IMR-90 (cell line): ENCODE measurements around the gene CFAP97. TPM values are rescaled to one million over a fixed set of nuclear protein-coding genes. Genes with fewer than 3 reads are reported as not detected.

Experiments used
- ATAC-seq: fragments of 200-7000 bp; cut with Tn5 transposase; 2 replicates; pipeline ENCODE4 v1.9.1; 2020; ENCODE audit warnings: low read depth, mild to moderate bottlenecking, moderate library complexity
- BruUV-seq: library from RNA; stranded (reverse); fragments of 400-500 nt; replicated peaks from 2 replicates; lab custom pipeline; 2021; lab: Mats Ljungman, UMichigan
- CTCF ChIA-PET: fragments of 300-600 bp; formaldehyde crosslinking; extraction: SDS; loops from one replicate; lab custom pipeline; 2021; ENCODE audit warnings: antibody characterized with exemption; lab: Yijun Ruan, JAX
- POLR2A ChIA-PET: fragments of 300-600 bp; sonication (Branson Sonifier 250); formaldehyde crosslinking; loops from one replicate; lab custom pipeline; 2022; ENCODE audit warnings: antibody characterized with exemption; ENCODE audit not compliant: unreplicated experiment; lab: Charles Lee
- DNase-seq: peaks from one replicate; pipeline ENCODE4 v3.0.0; 2013
- H2AFZ ChIP-seq: replicated peaks from 2 replicates; pipeline ENCODE3; 2013; ENCODE audit warnings: low read length, mild to moderate bottlenecking; ENCODE audit not compliant: poor library complexity
- H2AK5ac ChIP-seq: 2 replicates; pipeline ENCODE4 v1.6.1; 2013; ENCODE audit warnings: low read depth, low read length, inconsistent platforms
- H2AK9ac ChIP-seq: replicated peaks from 2 replicates; pipeline ENCODE3; 2013; ENCODE audit warnings: mild to moderate bottlenecking, low read depth, low read length, moderate library complexity; ENCODE audit not compliant: poor library complexity
- H2BK120ac ChIP-seq: 2 replicates; pipeline ENCODE4 v1.6.1; 2013; ENCODE audit warnings: low read depth, low read length, inconsistent platforms
- H2BK15ac ChIP-seq: 3 replicates; pipeline ENCODE4 v1.6.1; 2013; ENCODE audit warnings: low read depth, low read length, inconsistent platforms
- H2BK20ac ChIP-seq: 2 replicates; pipeline ENCODE4 v1.6.1; 2013; ENCODE audit warnings: low read depth, mild to moderate bottlenecking, inconsistent platforms, low read length, moderate library complexity
- H2BK5ac ChIP-seq: 2 replicates; pipeline ENCODE4 v1.6.1; 2013; ENCODE audit warnings: mild to moderate bottlenecking, low read depth, low read length, inconsistent platforms; ENCODE audit not compliant: poor library complexity, severe bottlenecking
- H3K14ac ChIP-seq: replicated peaks from 2 replicates; pipeline ENCODE4 v1.6.1; 2013; ENCODE audit warnings: low read depth, low read length, inconsistent platforms
- H3K18ac ChIP-seq: 2 replicates; pipeline ENCODE4 v1.6.1; 2013; ENCODE audit warnings: low read depth, low read length, control low read depth
- H3K23ac ChIP-seq: 2 replicates; pipeline ENCODE4 v1.6.1; 2013; ENCODE audit warnings: low read depth, low read length, inconsistent platforms
- H3K27ac ChIP-seq: 2 replicates; pipeline ENCODE4 v1.5.1; 2013; ENCODE audit warnings: mild to moderate bottlenecking, control low read depth, low read length; ENCODE audit not compliant: insufficient read depth
- H3K27me3 ChIP-seq: 2 replicates; pipeline ENCODE4 v1.6.1; 2013; ENCODE audit warnings: low read length; ENCODE audit not compliant: control insufficient read depth, insufficient read depth
- H3K36me3 ChIP-seq: 2 replicates; pipeline ENCODE4 v1.6.1; 2013; ENCODE audit warnings: low read length, mixed read lengths; ENCODE audit not compliant: control insufficient read depth, insufficient read depth
- H3K4ac ChIP-seq: 2 replicates; pipeline ENCODE4 v1.6.1; 2013; ENCODE audit warnings: low read depth, low read length, inconsistent platforms
- H3K4me1 ChIP-seq: 2 replicates; pipeline ENCODE4 v1.6.1; 2013; ENCODE audit warnings: low read length, mixed read lengths; ENCODE audit not compliant: control insufficient read depth, insufficient read depth
- H3K4me2 ChIP-seq: 2 replicates; pipeline ENCODE4 v1.6.1; 2013; ENCODE audit warnings: low read depth, mild to moderate bottlenecking, control low read depth, low read length, moderate library complexity
- H3K4me3 ChIP-seq: 2 replicates; pipeline ENCODE4 v1.5.1; 2013; ENCODE audit warnings: low read depth, mild to moderate bottlenecking, control low read depth, low read length, moderate library complexity; ENCODE audit not compliant: insufficient read depth
- H3K56ac ChIP-seq: 2 replicates; pipeline ENCODE4 v1.6.1; 2013; ENCODE audit warnings: low read length, inconsistent platforms; ENCODE audit not compliant: insufficient read depth; ENCODE audit errors: extremely low read depth
- H3K79me1 ChIP-seq, 2 experiments: 2 replicates each; pipeline ENCODE4 v1.6.1; 2013; ENCODE audit warnings: low read length in 2 of 2, inconsistent platforms in 1 of 2, low read depth in 1 of 2
- H3K9ac ChIP-seq: 2 replicates; pipeline ENCODE4 v1.6.1; 2013; ENCODE audit warnings: low read depth, low read length, control low read depth
- H3K9me1 ChIP-seq: 2 replicates; pipeline ENCODE4 v1.6.1; 2013; ENCODE audit warnings: low read length, inconsistent platforms; ENCODE audit not compliant: insufficient read depth
- H3K9me3 ChIP-seq: 2 replicates; pipeline ENCODE4 v1.6.1; 2013; ENCODE audit warnings: low read length; ENCODE audit not compliant: control insufficient read depth, insufficient read depth
- H4K20me1 ChIP-seq: 2 replicates; pipeline ENCODE4 v1.6.1; 2013; ENCODE audit warnings: low read length, inconsistent platforms; ENCODE audit not compliant: insufficient read depth
- H4K5ac ChIP-seq: 2 replicates; pipeline ENCODE4 v1.6.1; 2013; ENCODE audit warnings: mild to moderate bottlenecking, low read depth, low read length, control low read depth
- H4K8ac ChIP-seq, 2 experiments: 2 replicates each; pipeline ENCODE4 v1.6.1; 2013; ENCODE audit warnings: low read depth in 2 of 2, low read length in 2 of 2, control low read depth in 1 of 2, inconsistent platforms in 1 of 2
- H4K91ac ChIP-seq: 2 replicates; pipeline ENCODE4 v1.6.1; 2013; ENCODE audit warnings: low read depth, low read length, inconsistent platforms; ENCODE audit not compliant: insufficient read depth
- BHLHE40 ChIP-seq: fragments of 150-350 bp; IDR thresholded peaks from 2 replicates; pipeline ENCODE4 v1.6.1; 2016; ENCODE audit warnings: mild to moderate bottlenecking, low read depth, low read length
- MAZ ChIP-seq: IDR thresholded peaks from 2 replicates; pipeline ENCODE4 v1.6.1; 2012; ENCODE audit warnings: low read depth, mild to moderate bottlenecking, low read length, improper control_type of control experiment, moderate library complexity, borderline replicate concordance
- MXI1 ChIP-seq: IDR thresholded peaks from 2 replicates; pipeline ENCODE4 v1.6.1; 2012; ENCODE audit warnings: low read depth, mild to moderate bottlenecking, low read length, moderate library complexity, borderline replicate concordance
- SMC3 ChIP-seq: fragments of 150-350 bp; IDR thresholded peaks from 2 replicates; pipeline ENCODE4 v1.6.1; 2016; ENCODE audit warnings: low read depth, mild to moderate bottlenecking, antibody characterized with exemption, low read length, moderate library complexity
- WGBS, 2 experiments: methylation state at CpG; one replicate each; pipeline versions ENCODE4 v1.1.5 to v1.1.7; 2013; ENCODE audit warnings: missing lambda C conversion rate in 2 of 2; ENCODE audit not compliant: insufficient read length in 1 of 2; ENCODE audit errors: extremely low coverage in 2 of 2; 5-methylcytosine and 5-hydroxymethylcytosine counted together
- dilution Hi-C: fragments of 300-500 bp; cut with HindIII; formaldehyde crosslinking; loops from one replicate; pipeline ENCODE4 v1.14.3; 2018; ENCODE audit warnings: low sequenced_read_pairs; ENCODE audit not compliant: unreplicated experiment
- in situ Hi-C: fragments of 300-500 bp; cut with MboI; formaldehyde crosslinking; loops from 3 replicates; pipeline ENCODE4 v1.14.3; 2019; ENCODE audit warnings: low sequenced_read_pairs, inconsistent platforms, mixed read lengths
- intact Hi-C: fragments of 100-400 bp; cut with micrococcal nuclease; formaldehyde crosslinking; loops from 2 replicates; pipeline ENCODE4 v1.10.0; 2022
- polyA plus RNA-seq, 3 experiments: library from polyadenylated mRNA; depleted of rRNA; stranded (reverse); fragments of >200 nt; gene quantifications; 2 replicates each; pipeline ENCODE4 v1.2.3, GENCODE V29; 2012; ENCODE audit warnings: low replicate concordance in 1 of 3
- total RNA-seq: library from RNA; depleted of rRNA; stranded (reverse); fragments of >200 nt; gene quantifications from 2 replicates; pipeline ENCODE4 v1.2.3, GENCODE V29; 2012
- TF ChIP-seq, protein P1 (sequence below): fragments of 150-350 bp; IDR thresholded peaks from 2 replicates; pipeline ENCODE4 v1.6.1; 2017; ENCODE audit warnings: mild to moderate bottlenecking, antibody characterized with exemption, low read length, low read depth

Gene CFAP97
- total and polyA plus RNA-seq, 2 of the 4 experiments (the other 2 are of a cell fraction): 14.5 to 16.0 TPM

GRCh38 chr4:185219551-185220344 is 15.9 kb upstream of the CFAP97 start:
- no peak overlapping the region for H4K5ac ChIP-seq
- ChIA-PET CTCF (no interaction called here), POLR2A (interaction anchor here (0.7 kb wide), 1 partner anchor 984 kb away, joined by 8 read pairs; no protein-coding TSS in a partner anchor)
- DNase-seq: peak; percentile 78
- no peak overlapping the region for H4K8ac ChIP-seq
- H3K9me1 ChIP-seq: no peaks in the 10 kb centered on the region
- ATAC-seq: no peak
- no peak overlapping the region for H4K91ac ChIP-seq
- H2AK9ac ChIP-seq: no peak overlapping the region
- H3K4me2 ChIP-seq: no peak overlapping the region
- in situ Hi-C loops (no loop called here), intact Hi-C loops (loop anchor here (5.0 to 10.0 kb wide), 2 partner anchors 88 to 145 kb away; no protein-coding TSS in a partner anchor), dilution Hi-C loops (no loop called here)
- no peak overlapping the region for H2BK5ac ChIP-seq
- no peak overlapping the region for H2BK120ac ChIP-seq
- H3K14ac ChIP-seq: no peak overlapping the region
- H3K9ac ChIP-seq: no peak overlapping the region
- TF ChIP-seq BHLHE40: no peak
- TF ChIP-seq MXI1: no peak
- TF ChIP-seq, protein P1, sequence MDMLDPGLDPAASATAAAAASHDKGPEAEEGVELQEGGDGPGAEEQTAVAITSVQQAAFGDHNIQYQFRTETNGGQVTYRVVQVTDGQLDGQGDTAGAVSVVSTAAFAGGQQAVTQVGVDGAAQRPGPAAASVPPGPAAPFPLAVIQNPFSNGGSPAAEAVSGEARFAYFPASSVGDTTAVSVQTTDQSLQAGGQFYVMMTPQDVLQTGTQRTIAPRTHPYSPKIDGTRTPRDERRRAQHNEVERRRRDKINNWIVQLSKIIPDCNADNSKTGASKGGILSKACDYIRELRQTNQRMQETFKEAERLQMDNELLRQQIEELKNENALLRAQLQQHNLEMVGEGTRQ: no peak
- no peak for TF ChIP-seq SMC3
- TF ChIP-seq MAZ: no peak
- H3K79me1 ChIP-seq: peaks cover 8 to 49% of the 10 kb centered on the region in 2 experiments
- H3K56ac ChIP-seq: no peak overlapping the region
- no peaks in the 10 kb centered on the region for H3K9me3 ChIP-seq
- no peak overlapping the region; the same call in 1 of the 2 replicates for H3K18ac ChIP-seq
- H3K4me3 ChIP-seq: no peak overlapping the region
- no peak overlapping the region for H2AK5ac ChIP-seq
- no peak overlapping the region for H3K23ac ChIP-seq
- peaks cover 10% of the 10 kb centered on the region for H3K4me1 ChIP-seq
- H3K36me3 ChIP-seq: no peaks in the 10 kb centered on the region
- no TSS peak for BruUV-seq
- 80% methylated on average over 1 of the region's 3 CpGs; no CpG with 5 or more reads in 1 of the 2 experiments for WGBS, 2 experiments
- no peak overlapping the region for H3K4ac ChIP-seq
- no peak overlapping the region for H2BK20ac ChIP-seq
- no peak overlapping the region for H3K27ac ChIP-seq
- H3K27me3 ChIP-seq: no peaks in the 10 kb centered on the region
- no peak overlapping the region for H2BK15ac ChIP-seq
- no peak overlapping the region for H2AFZ ChIP-seq
- H4K20me1 ChIP-seq: no peaks in the 10 kb centered on the region
